ENCODE measurements around the gene CTSK.

DNA sequence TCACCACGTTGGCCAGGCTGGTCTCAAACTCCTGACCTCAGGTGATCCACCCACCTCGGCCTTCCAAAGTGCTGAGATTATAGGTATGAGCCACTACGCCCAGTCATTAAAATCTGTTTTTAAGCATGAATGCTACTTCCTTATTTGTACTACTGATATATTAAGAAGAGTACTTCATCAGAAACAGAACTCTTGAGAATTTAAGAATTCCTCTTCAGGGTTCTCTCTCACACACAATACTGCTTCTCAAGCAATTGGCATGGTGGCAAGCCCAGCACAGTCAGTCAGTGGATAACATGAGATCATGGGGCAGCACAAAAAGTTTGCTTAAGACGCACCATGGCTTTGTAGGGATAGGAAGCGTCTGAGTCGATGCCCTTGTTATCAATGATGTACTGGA is 56.6 kb downstream of the CTSK start:
- TF ChIP-seq, protein P1, sequence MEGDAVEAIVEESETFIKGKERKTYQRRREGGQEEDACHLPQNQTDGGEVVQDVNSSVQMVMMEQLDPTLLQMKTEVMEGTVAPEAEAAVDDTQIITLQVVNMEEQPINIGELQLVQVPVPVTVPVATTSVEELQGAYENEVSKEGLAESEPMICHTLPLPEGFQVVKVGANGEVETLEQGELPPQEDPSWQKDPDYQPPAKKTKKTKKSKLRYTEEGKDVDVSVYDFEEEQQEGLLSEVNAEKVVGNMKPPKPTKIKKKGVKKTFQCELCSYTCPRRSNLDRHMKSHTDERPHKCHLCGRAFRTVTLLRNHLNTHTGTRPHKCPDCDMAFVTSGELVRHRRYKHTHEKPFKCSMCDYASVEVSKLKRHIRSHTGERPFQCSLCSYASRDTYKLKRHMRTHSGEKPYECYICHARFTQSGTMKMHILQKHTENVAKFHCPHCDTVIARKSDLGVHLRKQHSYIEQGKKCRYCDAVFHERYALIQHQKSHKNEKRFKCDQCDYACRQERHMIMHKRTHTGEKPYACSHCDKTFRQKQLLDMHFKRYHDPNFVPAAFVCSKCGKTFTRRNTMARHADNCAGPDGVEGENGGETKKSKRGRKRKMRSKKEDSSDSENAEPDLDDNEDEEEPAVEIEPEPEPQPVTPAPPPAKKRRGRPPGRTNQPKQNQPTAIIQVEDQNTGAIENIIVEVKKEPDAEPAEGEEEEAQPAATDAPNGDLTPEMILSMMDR (conservative IDR thresholded peaks at IDR 0.05; ENCODE audit: low read depth, low read length) = no peak
- no peak for TF ChIP-seq EZH2 (IDR thresholded peaks at IDR 0.05; ENCODE audit: borderline replicate concordance, low read depth, low read length, poor library complexity, severe bottlenecking)
